Sigmoid colon (tissue), 4 donors: ENCODE data around the gene MYH7B.

Experiments
- EP300 ChIP-seq, 4 donors: sonication (generic); formaldehyde crosslinking; IDR thresholded peaks; one replicate each; pipeline ENCODE4 v1.6.1; 2017; ENCODE audit warnings: antibody characterized with exemption in 4 of 4
- POLR2A ChIP-seq, 2 donors: fragments of 450-650 bp; IDR thresholded peaks; one replicate each; pipeline ENCODE4 v1.6.1; 2016; ENCODE audit warnings: antibody characterized with exemption in 2 of 2, mild to moderate bottlenecking in 2 of 2, moderate library complexity in 2 of 2
- TF ChIP-seq, protein P1 (sequence below), 4 experiments: fragments of 450-650 bp in 3 of 4; fragments of 200-600 bp in 1 of 4; IDR thresholded peaks; one replicate each; pipeline ENCODE4 v1.5.1; 2016 to 2019; ENCODE audit warnings: antibody characterized with exemption in 4 of 4, mild to moderate bottlenecking in 3 of 4, moderate library complexity in 2 of 4

- TF ChIP-seq, protein P1, sequence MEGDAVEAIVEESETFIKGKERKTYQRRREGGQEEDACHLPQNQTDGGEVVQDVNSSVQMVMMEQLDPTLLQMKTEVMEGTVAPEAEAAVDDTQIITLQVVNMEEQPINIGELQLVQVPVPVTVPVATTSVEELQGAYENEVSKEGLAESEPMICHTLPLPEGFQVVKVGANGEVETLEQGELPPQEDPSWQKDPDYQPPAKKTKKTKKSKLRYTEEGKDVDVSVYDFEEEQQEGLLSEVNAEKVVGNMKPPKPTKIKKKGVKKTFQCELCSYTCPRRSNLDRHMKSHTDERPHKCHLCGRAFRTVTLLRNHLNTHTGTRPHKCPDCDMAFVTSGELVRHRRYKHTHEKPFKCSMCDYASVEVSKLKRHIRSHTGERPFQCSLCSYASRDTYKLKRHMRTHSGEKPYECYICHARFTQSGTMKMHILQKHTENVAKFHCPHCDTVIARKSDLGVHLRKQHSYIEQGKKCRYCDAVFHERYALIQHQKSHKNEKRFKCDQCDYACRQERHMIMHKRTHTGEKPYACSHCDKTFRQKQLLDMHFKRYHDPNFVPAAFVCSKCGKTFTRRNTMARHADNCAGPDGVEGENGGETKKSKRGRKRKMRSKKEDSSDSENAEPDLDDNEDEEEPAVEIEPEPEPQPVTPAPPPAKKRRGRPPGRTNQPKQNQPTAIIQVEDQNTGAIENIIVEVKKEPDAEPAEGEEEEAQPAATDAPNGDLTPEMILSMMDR (IDR thresholded peaks at IDR 0.05): no peak
- no peak for TF ChIP-seq POLR2A (IDR thresholded peaks at IDR 0.05)
- no peak for TF ChIP-seq EP300 (IDR thresholded peaks at IDR 0.05)
These were observed 44.1 kb downstream of the MYH7B start for GRCh38 chr20:34999782-35000181.
